ENCODE data around the gene ERN1.

Gene ERN1

DNA sequence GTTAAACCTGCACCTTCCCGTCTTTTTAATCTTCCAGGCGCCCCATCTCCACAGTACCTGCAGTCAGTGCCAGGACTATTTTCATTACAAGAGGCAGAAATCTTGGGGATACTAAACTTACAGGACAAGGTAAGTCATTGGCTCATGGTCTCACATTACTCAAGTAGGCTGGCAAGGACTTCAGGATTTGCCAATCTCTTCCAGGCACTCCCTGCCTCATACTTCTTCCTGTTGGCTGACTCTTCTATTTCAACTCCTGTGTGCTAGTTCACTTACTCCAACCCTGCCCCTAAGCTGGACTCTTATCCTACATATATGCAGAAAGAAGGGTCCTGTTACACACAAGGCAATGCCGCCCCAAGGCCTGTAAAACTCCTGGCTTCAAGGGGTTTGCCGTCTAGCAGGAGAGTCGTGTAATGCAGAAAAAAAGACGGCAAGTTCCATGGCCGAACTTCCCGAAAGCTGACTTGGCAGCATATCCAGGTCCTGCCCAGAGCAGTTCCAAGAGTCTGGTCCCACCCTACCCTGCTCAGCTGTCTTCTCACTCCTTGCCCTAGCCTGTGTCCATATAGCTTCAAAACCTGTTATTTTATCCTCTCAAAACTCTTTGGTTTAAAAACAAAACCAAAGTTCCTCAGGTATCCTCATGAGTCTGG, 14.8 kb downstream of the ERN1 start:
- TF ChIP-seq GATA2 (IDR thresholded peaks at IDR 0.05; ENCODE audit: low read depth, low read length) = no peak
- no peak for TF ChIP-seq GATA3 (IDR thresholded peaks at IDR 0.05; ENCODE audit: low read depth, low read length)

DNA sequence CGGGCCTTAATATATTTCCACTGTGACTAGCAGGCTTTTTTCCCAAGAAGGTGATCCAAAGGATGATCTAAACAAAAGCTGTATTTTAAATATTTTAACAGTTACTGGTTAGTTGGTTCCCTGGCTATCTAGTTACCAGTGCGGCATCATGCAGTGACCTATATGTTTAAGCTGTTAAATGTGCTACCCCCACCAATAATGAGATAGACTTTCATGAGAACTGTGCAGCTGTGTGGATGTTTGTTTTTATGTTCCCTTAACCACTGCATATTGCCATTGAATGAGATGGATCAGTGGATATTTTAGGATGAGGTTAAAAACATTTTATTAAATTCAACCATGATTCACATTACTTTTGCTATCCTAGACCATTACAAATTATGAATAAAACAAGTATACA, 16.9 kb downstream of the ERN1 start:
- no peak for TF ChIP-seq GATA3 (IDR thresholded peaks at IDR 0.05; ENCODE audit: low read depth, low read length)
- no peak for TF ChIP-seq GATA2 (IDR thresholded peaks at IDR 0.05; ENCODE audit: low read depth, low read length)

DNA sequence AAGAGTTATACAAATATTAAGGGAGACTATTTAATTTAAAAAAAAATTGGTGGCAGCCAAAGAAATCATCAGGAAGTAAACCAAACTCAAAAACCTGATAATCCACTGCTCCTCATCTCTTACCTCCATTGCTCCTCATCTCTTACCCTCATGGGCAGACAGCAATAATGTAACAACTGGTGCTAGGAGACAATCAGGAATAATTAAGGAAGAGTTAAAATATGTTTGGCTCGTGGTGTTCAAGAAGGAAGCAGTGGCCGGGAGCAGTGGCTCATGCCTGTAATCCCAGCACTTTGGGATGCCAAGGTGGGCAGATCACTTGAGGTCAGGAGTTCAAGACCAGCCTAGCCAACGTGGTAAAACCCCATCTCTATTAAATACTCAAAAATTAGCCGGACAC, 18.1 kb downstream of the ERN1 start:
- TF ChIP-seq GATA2 (IDR thresholded peaks at IDR 0.05; ENCODE audit: low read depth, low read length) = no peak
- no peak for TF ChIP-seq GATA3 (IDR thresholded peaks at IDR 0.05; ENCODE audit: low read depth, low read length)

DNA sequence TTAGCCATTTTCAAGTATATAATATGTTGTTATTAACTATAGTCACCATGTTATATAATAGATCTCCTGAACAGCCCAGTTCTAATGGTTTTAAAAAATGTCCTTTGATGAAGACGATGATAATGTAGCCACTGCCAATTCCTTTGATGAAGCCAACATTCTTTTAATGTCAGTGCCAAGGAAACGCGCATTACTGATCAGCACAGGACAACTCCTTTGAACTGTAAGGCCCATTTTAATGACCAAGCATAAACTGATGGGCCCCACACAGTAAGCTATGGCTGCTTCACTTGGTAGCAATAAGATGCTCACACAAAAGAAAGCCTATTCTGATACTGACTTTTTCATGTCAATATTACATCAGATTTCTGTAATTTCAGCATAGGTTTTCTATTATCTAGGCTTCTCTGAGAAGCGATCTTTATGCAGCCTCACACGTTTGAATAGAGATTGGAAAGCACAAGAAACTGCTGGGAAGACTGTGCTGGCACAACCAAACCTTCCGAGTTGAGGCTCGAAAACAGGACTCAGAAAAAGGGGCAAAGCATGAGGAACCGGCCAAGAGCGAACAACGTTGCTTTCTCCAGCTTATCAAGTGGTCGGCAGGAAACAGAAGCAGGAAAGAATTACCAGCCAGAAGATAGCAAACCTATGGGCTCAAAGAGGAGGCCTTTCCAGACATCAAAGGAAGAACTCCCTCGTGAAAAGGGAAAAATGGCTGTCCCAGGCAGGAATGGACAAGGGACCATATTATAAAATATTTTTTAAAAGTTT, 19.4 kb downstream of the ERN1 start:
- TF ChIP-seq GATA2 (IDR thresholded peaks at IDR 0.05; ENCODE audit: low read depth, low read length) = no peak
- TF ChIP-seq GATA3 (IDR thresholded peaks at IDR 0.05; ENCODE audit: low read depth, low read length) = no peak

DNA sequence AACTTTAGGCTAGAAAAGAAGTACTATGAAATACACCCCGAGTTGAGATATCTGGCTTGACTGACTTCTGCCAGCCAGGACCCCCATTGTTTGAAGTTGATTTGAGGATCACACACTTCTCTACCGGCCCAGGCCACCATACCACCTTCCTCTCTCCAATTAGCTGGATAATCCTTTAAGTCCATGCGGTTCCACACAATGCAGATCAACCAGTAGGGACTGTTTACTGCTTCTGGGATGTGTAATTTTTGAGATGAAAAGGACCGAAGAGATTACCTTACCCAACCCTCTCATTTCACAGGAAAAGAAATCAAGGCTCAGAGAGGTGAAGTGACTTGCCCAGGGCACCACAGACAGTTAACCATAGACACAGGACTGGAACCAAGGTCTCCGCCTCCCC, 20.5 kb downstream of the ERN1 start:
- no peak for TF ChIP-seq GATA3 (IDR thresholded peaks at IDR 0.05; ENCODE audit: low read depth, low read length)
- TF ChIP-seq GATA2 (IDR thresholded peaks at IDR 0.05; ENCODE audit: low read depth, low read length) = no peak

DNA sequence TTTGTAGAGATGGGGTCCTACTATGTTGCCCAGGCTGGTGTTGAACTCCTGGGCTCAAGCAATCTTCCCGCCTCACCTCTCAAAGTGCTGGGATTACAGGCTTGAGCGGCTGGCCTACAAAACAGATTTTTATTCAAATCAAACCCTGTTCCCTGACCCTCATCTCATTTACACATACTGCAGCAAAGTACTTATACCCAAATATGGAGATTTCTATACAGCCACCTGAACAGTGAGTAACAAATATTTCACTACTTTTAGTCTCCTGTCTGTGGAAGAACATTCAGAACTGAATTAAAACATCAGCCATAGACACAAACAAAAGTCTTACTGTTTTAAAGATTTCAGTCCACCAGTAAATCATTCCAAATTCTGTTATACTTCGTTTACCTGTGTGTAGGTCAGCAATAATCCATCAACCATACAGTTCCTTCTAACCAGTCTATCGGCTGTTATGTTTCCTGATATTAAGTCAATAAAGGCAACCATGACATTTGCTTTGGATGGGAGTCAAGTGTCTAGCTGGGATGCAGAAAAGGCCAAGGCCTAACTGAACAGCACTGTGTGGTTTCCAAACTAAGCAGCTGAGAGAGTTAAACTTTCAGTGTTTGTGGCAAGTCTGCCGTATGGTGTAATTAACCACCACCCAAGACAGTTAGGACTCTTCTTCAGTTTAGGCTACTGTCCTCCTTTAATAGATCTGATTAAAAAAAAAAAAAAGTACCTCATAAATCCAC, 22.3 kb downstream of the ERN1 start:
- TF ChIP-seq GATA2 (IDR thresholded peaks at IDR 0.05; ENCODE audit: low read depth, low read length) = no peak
- TF ChIP-seq GATA3 (IDR thresholded peaks at IDR 0.05; ENCODE audit: low read depth, low read length) = no peak

DNA sequence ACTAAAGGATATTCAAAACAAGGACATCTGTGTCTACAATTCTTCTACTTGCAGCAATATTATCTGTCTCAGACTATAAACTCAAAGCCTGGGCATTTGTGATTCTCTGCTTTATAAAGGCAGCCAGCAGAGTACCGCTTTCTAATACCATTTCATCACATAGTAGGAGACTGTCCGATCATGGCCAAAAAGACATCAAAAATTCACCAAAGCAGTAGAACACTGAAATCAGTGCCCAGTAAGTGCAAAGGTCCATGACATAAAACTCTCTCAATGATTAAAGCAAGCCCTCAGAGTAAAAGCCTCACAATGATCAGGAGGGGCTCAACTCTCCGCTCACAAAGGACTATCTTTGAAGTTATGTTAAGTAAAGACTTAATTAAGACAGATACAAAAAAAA, 23.0 kb downstream of the ERN1 start:
- TF ChIP-seq GATA2 (IDR thresholded peaks at IDR 0.05; ENCODE audit: low read depth, low read length) (no peak), GATA3 (IDR thresholded peaks at IDR 0.05; ENCODE audit: low read depth, low read length) (no peak)

DNA sequence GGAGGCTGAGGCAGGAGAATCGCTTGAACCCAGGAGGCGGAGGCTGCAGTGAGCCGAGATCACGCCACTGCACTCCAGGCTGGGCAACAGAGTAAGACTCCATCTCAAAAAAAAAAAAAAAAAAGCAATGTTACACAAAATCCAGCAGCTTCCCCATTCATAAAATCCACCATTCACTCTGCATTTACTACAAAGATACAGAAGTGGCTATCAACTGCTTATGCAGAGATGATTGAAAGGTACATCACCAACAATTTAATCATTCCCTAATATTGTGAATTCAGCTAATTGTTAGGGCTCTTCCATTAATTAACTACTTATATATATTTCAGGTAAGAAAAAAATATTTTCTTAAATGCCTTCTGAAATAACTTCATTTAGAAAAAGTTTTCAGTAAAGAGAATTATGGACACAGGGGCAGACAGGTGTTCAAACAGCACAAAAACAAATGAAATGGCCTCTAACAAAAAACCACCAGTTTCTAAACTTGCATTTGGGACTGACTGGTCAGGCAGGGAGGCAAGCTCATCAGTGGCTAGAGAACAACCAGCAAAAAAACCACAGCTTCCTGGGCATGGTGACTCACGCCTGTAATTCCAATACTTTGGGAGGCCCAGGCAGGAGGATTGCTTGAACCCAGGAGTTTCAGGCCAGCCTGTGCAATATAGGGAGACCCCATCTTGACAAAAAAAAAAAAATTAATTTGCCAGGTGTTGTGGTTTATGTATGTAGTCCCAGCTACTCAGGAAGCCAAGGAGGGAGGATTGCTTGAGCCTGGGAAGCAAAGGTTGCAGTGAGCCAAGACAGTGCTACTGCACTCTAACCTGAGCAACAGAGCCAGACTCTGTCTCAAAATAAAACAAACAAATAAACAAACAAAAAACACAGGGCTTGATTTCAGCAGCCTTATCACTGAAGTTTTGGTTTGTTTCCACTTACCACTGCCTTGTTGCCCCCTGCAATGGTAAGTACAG, 26.3 kb downstream of the ERN1 start:
- no peak for TF ChIP-seq GATA2 (IDR thresholded peaks at IDR 0.05; ENCODE audit: low read depth, low read length)
- no peak for TF ChIP-seq GATA3 (IDR thresholded peaks at IDR 0.05; ENCODE audit: low read depth, low read length)

DNA sequence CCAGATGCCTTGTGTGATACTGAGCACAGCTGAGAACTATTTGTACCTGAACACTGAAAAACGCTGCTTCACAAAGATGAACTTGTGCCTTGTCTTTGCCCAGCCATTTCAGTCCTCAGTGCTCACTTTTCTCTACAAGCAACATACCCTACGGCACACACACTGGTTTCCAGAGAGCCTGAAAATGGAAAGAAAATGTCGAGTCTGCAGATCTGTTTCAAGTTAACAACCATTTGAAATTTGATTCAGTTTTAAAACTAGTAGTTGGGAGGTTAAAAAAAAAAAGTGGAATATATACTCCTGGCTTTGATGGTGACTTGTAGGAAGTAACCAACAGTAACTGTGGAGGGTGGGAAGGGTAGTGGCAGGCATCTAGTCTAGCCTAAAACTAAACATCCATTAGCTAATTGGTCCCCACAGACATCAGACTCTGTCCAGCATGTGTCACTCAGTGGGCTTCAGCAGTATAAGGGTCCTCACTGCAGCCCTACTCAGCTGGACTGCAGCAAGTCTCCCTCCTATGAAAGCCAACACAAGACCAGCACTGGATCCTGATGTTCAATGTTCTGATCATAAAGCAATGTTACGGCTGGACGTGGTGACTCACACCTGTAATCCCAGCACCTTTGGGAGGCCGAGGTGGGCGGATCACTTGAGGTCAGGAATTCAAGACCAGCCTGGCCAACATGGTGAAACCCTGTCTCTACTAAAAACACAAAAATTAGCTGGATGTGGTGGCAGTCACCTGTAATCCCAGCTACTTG, 27.1 kb downstream of the ERN1 start:
- no peak for TF ChIP-seq GATA3 (IDR thresholded peaks at IDR 0.05; ENCODE audit: low read depth, low read length)
- TF ChIP-seq GATA2 (IDR thresholded peaks at IDR 0.05; ENCODE audit: low read depth, low read length) = no peak

DNA sequence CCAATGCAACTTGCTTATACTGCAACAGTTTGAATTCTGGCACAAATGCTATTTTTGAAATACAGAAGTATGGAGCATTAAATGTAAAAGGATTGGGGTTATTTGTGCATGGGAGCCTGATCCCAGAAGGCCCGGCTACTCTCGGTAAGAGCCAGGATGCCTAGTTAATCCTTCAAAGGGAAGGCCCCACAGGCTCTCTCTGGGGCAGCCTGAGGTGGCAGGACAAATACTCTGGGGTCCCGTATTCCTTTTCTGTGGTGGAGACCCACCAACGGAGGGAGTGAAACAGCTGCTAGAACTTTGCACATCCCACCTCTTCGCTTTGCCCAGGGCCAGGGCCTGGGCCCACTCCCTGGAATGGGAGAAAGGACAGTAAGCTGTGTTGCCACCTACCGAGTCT, 30.4 kb downstream of the ERN1 start:
- TF ChIP-seq GATA3 (IDR thresholded peaks at IDR 0.05; ENCODE audit: low read depth, low read length) (no peak), GATA2 (IDR thresholded peaks at IDR 0.05; ENCODE audit: low read depth, low read length) (no peak)

DNA sequence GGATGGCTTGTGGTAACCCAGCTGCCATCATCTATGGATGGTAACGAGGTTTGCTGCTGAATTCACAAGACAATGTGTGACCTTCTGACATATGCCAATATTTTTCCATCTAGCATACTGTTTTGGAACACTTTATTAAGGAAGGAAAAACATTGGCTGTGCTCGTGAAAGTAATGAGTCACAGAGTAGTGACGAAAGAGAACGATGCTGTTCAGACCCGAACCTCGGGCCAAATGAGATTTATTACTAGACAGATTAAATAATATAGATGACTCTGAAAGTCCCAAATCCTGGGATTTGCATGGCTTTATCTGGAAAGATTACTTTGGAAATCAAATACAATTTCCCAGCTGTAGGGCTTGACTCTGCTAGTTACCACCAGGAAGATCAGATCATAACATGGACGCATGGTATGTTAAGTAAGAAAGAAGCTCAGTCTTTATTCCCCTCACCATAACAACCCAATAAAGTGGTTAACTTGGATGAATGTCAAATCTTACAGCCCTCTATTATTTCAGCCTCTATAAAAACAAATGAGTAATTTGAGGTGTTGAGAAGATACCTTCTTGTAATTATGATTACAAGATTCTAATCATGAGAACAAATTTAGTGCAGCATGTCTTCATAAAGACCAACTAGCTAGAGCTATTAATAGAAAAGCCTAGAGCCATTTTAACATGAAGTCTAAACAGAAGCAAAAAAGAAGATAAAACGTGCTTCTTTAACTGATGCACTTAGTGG, 32.6 kb downstream of the ERN1 start:
- TF ChIP-seq GATA2 (IDR thresholded peaks at IDR 0.05; ENCODE audit: low read depth, low read length) (no peak), GATA3 (IDR thresholded peaks at IDR 0.05; ENCODE audit: low read depth, low read length) (no peak)

DNA sequence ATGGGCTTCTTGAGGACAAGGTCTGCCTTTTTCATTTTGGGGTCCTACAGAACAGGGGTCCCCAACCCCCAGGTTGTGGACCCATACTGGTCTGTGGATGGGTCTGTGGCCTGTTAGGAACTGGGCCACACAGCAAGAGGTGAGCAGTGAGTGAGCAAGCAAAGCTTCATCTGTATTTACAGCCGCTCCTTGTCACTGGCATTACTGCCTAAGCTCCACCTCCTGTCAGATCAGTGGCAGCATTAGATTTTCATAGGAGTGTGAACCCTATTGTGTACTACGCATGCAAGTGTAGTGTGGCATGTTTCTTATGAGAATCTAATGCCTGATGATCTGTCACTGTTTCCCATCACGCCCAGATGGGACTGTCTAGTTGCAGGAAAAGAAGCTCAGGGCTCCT, 33.9 kb downstream of the ERN1 start:
- TF ChIP-seq GATA2 (IDR thresholded peaks at IDR 0.05; ENCODE audit: low read depth, low read length) (no peak), GATA3 (IDR thresholded peaks at IDR 0.05; ENCODE audit: low read depth, low read length) (no peak)

Data from SH-SY5Y (cell line).